Lower leg skin (tissue), 4 donors: ENCODE results near the gene FBXL15. TPM values are rescaled to one million over a fixed set of nuclear protein-coding genes. Genes with fewer than 3 reads are reported as not detected.

Source experiments
- DNase-seq, 2 donors: peaks; one replicate each; pipeline ENCODE4 v3.0.0-alpha.2; 2019; ENCODE audit warnings: low spot score in 2 of 2
- H3K4me3 ChIP-seq: fragments of 200-600 bp; sonication (generic); 2 replicates; pipeline ENCODE4 v1.5.1; 2017; ENCODE audit warnings: mild to moderate bottlenecking, low read depth; ENCODE audit not compliant: poor library complexity, severe bottlenecking
- CTCF ChIP-seq, 3 donors: fragments of 450-650 bp; IDR thresholded peaks; one replicate each; pipeline ENCODE4 v1.5.1; 2016; ENCODE audit warnings: antibody characterized with exemption in 3 of 3, mild to moderate bottlenecking in 3 of 3, moderate library complexity in 2 of 3
- POLR2A ChIP-seq, 2 donors: fragments of 450-650 bp; IDR thresholded peaks; one replicate each; pipeline ENCODE4 v1.6.1; 2016 to 2017; ENCODE audit warnings: antibody characterized with exemption in 2 of 2, mild to moderate bottlenecking in 1 of 2, moderate library complexity in 1 of 2
- WGBS, 2 donors: methylation state at CpG; one replicate each; pipeline ENCODE4 v1.1.5; 2018; 5-methylcytosine and 5-hydroxymethylcytosine counted together
- intact Hi-C: fragments of 100-400 bp; cut with DNase I; formaldehyde crosslinking; loops from one replicate; pipeline ENCODE4 v1.15.0; 2023; ENCODE audit warnings: low total_unique reads
- total RNA-seq, 4 donors: library from RNA; depleted of rRNA; stranded (reverse); fragments of >200 nt; gene quantifications; one replicate each; pipeline ENCODE4 v1.1.0, GENCODE V29; 2016

Gene FBXL15
- total RNA-seq, 4 donors from 2014 or later = 18.2 to 25.3 (median 19.1) TPM

DNA sequence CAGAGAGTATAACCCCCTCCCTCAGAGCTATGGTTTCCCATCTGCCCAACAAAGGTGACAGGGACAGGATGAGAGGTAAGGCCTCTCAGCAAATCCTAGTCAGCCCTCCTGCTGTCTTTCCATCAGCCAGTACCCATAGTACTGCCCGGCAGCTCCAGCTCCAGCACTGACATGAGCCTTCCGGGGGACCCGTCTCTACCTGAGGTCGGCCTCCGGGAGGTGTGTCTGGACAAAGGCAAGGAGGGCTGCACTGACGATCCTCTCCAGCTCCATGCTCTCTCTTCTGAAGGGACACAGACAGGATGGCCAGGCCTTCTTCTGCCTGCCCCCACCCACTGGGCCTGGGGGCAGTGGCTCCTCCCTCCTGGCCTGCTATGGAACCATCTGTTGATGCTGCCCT lies 4.3 kb downstream of the FBXL15 start:
- intact Hi-C loops = loop anchor here (10.0 kb wide), 1 partner anchor 50 kb away; no protein-coding TSS in a partner anchor
- no peak for TF ChIP-seq POLR2A (IDR thresholded peaks at IDR 0.05)
- TF ChIP-seq CTCF (IDR thresholded peaks at IDR 0.05) = no peak
- WGBS, 2 donors = 86 to 89% methylated on average over 6 of the region's 6 CpGs
- no peak for DNase-seq
- no peak overlapping the region for H3K4me3 ChIP-seq

GRCh38 chr10:102425444-102425843 lies 4.8 kb downstream of the FBXL15 start:
- no peak for TF ChIP-seq POLR2A (IDR thresholded peaks at IDR 0.05)
- no peak for TF ChIP-seq CTCF (IDR thresholded peaks at IDR 0.05)
- no peak for DNase-seq
- intact Hi-C loops = loop anchor here (10.0 kb wide), 1 partner anchor 49 kb away; no protein-coding TSS in a partner anchor
- no peak overlapping the region for H3K4me3 ChIP-seq
- 86 to 88% methylated on average over 1 of the region's 1 CpG for WGBS, 2 donors

GRCh38 chr10:102426803-102427287 lies 6.2 kb downstream of the FBXL15 start:
- no peak overlapping the region for H3K4me3 ChIP-seq
- DNase-seq = no peak
- no peak for TF ChIP-seq POLR2A (IDR thresholded peaks at IDR 0.05)
- intact Hi-C loops = loop anchor here (10.0 kb wide), 1 partner anchor 48 kb away; no protein-coding TSS in a partner anchor
- WGBS, 2 donors = 77 to 80% methylated on average over 7 of the region's 7 CpGs

- no peak for TF ChIP-seq CTCF (IDR thresholded peaks at IDR 0.05)
- TF ChIP-seq POLR2A (IDR thresholded peaks at IDR 0.05) = no peak
- 82% methylated on average over 8 of the region's 8 CpGs for WGBS, 2 donors
- DNase-seq = no peak
Measured at GRCh38 chr10:102429468-102429867, 8.8 kb downstream of the FBXL15 start.

DNA sequence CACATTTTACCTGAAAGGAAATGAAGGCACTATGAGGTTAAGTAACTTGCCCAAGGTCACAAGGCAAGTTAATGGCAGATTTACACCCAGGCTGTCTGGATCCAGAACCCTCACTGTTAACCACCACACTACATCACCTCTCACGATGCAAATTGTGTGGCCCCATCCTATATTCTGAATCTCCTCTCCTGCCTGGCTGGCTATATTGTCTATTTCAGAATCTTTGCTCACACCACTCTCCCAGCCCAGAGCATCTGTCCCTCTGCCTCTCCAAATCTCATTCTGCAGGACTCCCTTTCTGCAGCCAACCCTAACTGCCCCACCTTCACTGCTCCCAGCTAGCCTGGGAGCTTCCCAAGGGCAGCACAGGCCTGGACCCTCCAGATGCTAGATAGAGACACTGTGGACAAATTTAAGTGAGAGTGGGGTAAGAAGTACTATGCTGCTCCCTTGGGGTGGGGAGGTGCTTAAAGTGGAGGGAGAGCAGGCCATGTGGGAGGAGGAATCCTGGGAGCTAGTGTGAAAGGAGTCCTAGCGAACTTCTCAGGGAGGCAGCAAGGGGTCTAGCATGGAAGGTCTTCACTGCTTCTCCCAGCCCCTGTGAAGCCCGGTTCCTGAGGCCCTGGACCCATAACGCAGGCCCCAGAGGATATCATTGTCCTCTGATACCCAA lies 11.0 kb downstream of the FBXL15 start:
- no peak for DNase-seq
- H3K4me3 ChIP-seq = peak overlapping the region; percentile 69
- intact Hi-C loops = no loop called here
- no peak for TF ChIP-seq CTCF (IDR thresholded peaks at IDR 0.05)
- no peak for TF ChIP-seq POLR2A (IDR thresholded peaks at IDR 0.05)
- WGBS, 2 donors = 11 to 16% methylated on average over 4 of the region's 4 CpGs

More at GRCh38 chr10:102429468-102429867, 8.8 kb downstream of the FBXL15 start:
- H3K4me3 ChIP-seq = no peak overlapping the region
- intact Hi-C loops = loop anchor here (10.0 kb wide), 1 partner anchor 45 kb away; no protein-coding TSS in a partner anchor

- 0% methylated on average over 32 to 46 of the region's 52 CpGs for WGBS, 2 donors
- peak; percentile 96 to 99 for DNase-seq
- TF ChIP-seq CTCF (IDR thresholded peaks at IDR 0.05) (no peak), POLR2A (IDR thresholded peaks at IDR 0.05) (no peak)
- peak within 1 kb of the TSS; percentile 69 for H3K4me3 ChIP-seq
- intact Hi-C loops = no loop called here
Measured at GRCh38 chr10:102432162-102432950, 11.7 kb downstream of the FBXL15 start, which contains the start of gene CUEDC2. TSS of gene CUEDC2 (minus strand) at chr10:102432574. CDS start at chr10:102425188, 7,386 bp downstream.
